Esophagus muscularis mucosa (tissue), 4 donors: ENCODE measurements around the gene FTO. TPM values are rescaled to one million over a fixed set of nuclear protein-coding genes. Genes with fewer than 3 reads are reported as not detected.

Experiments
- DNase-seq: peaks from one replicate; pipeline ENCODE4 v3.0.0-alpha.2; 2017; ENCODE audit errors: extremely low spot score
- H3K27ac ChIP-seq, 4 donors: fragments of 200-600 bp; sonication (generic); replicated peaks in 1 of 4; 1 replicate in 3 of 4; 2 replicates in 1 of 4; pipeline ENCODE4 v1.5.1; 2016 to 2019; ENCODE audit warnings: mild to moderate bottlenecking in 1 of 4
- H3K27me3 ChIP-seq, 4 donors: fragments of 200-600 bp; sonication (generic); one replicate each; pipeline versions ENCODE4 v1.5.1 to v1.6.0; 2016 to 2019
- H3K36me3 ChIP-seq, 4 donors: fragments of 200-600 bp; sonication (generic); one replicate each; pipeline ENCODE4 v1.5.1; 2016 to 2019
- H3K4me1 ChIP-seq, 4 donors: fragments of 200-600 bp; sonication (generic); one replicate each; pipeline ENCODE4 v1.5.1; 2016 to 2019
- H3K4me3 ChIP-seq, 4 donors: fragments of 200-600 bp; sonication (generic); 1 replicate in 2 of 4; 2 replicates in 2 of 4; pipeline ENCODE4 v1.5.1; 2016 to 2019; ENCODE audit warnings: mild to moderate bottlenecking in 4 of 4, moderate library complexity in 1 of 4
- H3K9me3 ChIP-seq, 4 donors: fragments of 200-600 bp; sonication (generic); 1 replicate in 3 of 4; 2 replicates in 1 of 4; pipeline ENCODE4 v1.5.1; 2016 to 2019
- CTCF ChIP-seq, 3 experiments: fragments of 200-600 bp in 2 of 3; fragments of 450-650 bp in 1 of 3; sonication (generic) in 2 of 3; IDR thresholded peaks; one replicate each; pipeline ENCODE4 v1.5.1; 2017 to 2019; ENCODE audit warnings: antibody characterized with exemption in 3 of 3, mild to moderate bottlenecking in 2 of 3, moderate library complexity in 1 of 3
- EP300 ChIP-seq: sonication (generic); formaldehyde crosslinking; IDR thresholded peaks from one replicate; pipeline ENCODE4 v1.6.1; 2017; ENCODE audit warnings: antibody characterized with exemption
- POLR2A ChIP-seq: fragments of 450-650 bp; IDR thresholded peaks from one replicate; pipeline ENCODE4 v1.6.1; 2017; ENCODE audit warnings: antibody characterized with exemption, moderate library complexity, mild to moderate bottlenecking, low read depth
- POLR2AphosphoS5 ChIP-seq, 2 donors: sonication (generic); formaldehyde crosslinking; IDR thresholded peaks; one replicate each; pipeline ENCODE4 v1.6.1; 2017; ENCODE audit warnings: antibody characterized with exemption in 2 of 2
- WGBS: methylation state at CpG from one replicate; pipeline ENCODE4 v1.1.5; 2018; 5-methylcytosine and 5-hydroxymethylcytosine counted together
- intact Hi-C: fragments of 100-400 bp; cut with DNase I; formaldehyde crosslinking; loops from one replicate; pipeline ENCODE4 v1.15.1; 2023
- total RNA-seq, 4 donors: library from RNA; depleted of rRNA; stranded (reverse); fragments of >200 nt; gene quantifications; one replicate each; pipeline versions ENCODE4 v1.1.0 to v1.2.1, GENCODE V29; 2016

The FTO gene
- total RNA-seq, 4 donors from 2014 or later = 101 to 121 (median 112) TPM

GRCh38 chr16:53998966-53999522 is 295.1 kb downstream of the FTO start:
- H3K36me3 ChIP-seq = no peaks in the 10 kb centered on the region
- H3K27me3 ChIP-seq = no peaks in the 10 kb centered on the region
- no peak overlapping the region for H3K27ac ChIP-seq
- H3K4me1 ChIP-seq = peaks cover 0 to 7% (median 0%) of the 10 kb centered on the region in 4 donors
- H3K9me3 ChIP-seq = no peaks in the 10 kb centered on the region
- no peak for TF ChIP-seq POLR2A
- TF ChIP-seq CTCF (IDR thresholded peaks at IDR 0.05) = no peak
- TF ChIP-seq EP300 = no peak
- no peak for TF ChIP-seq POLR2AphosphoS5 (IDR thresholded peaks at IDR 0.05)
- intact Hi-C loops = no loop called here
- H3K4me3 ChIP-seq = no peak overlapping the region
- WGBS = 90% methylated on average over 5 of the region's 5 CpGs
- no peak for DNase-seq

DNA sequence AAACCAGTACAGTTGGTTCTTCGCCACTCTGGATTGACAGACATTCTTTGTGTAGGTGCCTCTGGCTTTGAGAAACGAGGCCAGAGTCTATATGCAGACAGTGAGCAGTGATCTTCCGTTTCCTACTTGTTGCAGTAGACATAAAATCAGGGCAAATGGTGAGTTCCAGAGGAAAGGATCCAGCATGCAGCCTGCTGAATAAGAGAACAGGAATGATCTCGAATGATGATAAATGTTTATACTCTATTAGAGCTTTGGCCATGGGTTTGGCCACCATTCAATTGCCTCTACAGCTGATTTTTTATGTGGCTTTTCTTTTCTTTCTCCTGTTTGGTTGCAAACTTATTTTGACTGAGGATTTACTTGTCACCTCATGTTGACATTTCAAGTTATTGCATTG is 295.9 kb downstream of the FTO start:
- 75% methylated on average over 4 of the region's 4 CpGs for WGBS
- Histone ChIP-seq H3K27me3 (no peaks in the 10 kb centered on the region), H3K36me3 (no peaks in the 10 kb centered on the region), H3K27ac (no peak overlapping the region), H3K4me1 (peaks cover 0 to 7% (median 0%) of the 10 kb centered on the region in 4 donors), H3K4me3 (no peak overlapping the region), H3K9me3 (no peaks in the 10 kb centered on the region)
- DNase-seq = no peak
- intact Hi-C loops = no loop called here
- TF ChIP-seq CTCF (IDR thresholded peaks at IDR 0.05) (no peak), EP300 (no peak), POLR2A (no peak), POLR2AphosphoS5 (IDR thresholded peaks at IDR 0.05) (no peak)

DNA sequence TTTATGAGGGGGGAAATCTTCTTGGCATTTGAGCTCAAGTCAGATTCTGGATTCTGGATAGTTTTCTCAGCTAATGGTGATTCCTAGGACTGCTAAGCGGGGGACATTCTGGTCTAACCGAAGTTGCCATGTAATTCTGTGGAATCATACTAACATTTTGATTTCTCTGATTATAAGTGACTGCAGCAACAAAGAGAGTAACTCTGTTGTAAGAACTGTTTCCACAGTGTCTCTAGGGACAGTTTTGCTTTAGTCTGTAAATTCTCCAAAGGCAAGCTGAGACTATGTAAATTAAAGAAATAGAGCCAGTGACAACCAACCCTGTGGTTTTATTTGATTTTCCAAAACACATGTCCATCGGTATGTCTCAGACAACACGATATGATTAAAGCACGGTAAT is 296.4 kb downstream of the FTO start:
- no peak for DNase-seq
- TF ChIP-seq POLR2AphosphoS5 (IDR thresholded peaks at IDR 0.05) = no peak
- no peak for TF ChIP-seq CTCF (IDR thresholded peaks at IDR 0.05)
- no peak for TF ChIP-seq POLR2A
- TF ChIP-seq EP300 = no peak
- no peaks in the 10 kb centered on the region for H3K27me3 ChIP-seq
- intact Hi-C loops = no loop called here
- peaks cover 0 to 7% (median 0%) of the 10 kb centered on the region in 4 donors for H3K4me1 ChIP-seq
- no peak overlapping the region for H3K4me3 ChIP-seq
- no peaks in the 10 kb centered on the region for H3K36me3 ChIP-seq
- no peaks in the 10 kb centered on the region for H3K9me3 ChIP-seq
- no peak overlapping the region for H3K27ac ChIP-seq
- WGBS = 94% methylated on average over 5 of the region's 5 CpGs

- no peak for DNase-seq
- Histone ChIP-seq H3K27ac (no peak overlapping the region), H3K27me3 (no peaks in the 10 kb centered on the region), H3K9me3 (no peaks in the 10 kb centered on the region), H3K4me1 (no peaks in the 10 kb centered on the region), H3K4me3 (no peak overlapping the region), H3K36me3 (no peaks in the 10 kb centered on the region)
- no peak for TF ChIP-seq CTCF (IDR thresholded peaks at IDR 0.05)
- no peak for TF ChIP-seq EP300
- no peak for TF ChIP-seq POLR2AphosphoS5 (IDR thresholded peaks at IDR 0.05)
- TF ChIP-seq POLR2A = no peak
- intact Hi-C loops = no loop called here
- WGBS = 93% methylated on average over 4 of the region's 4 CpGs
These were observed 302.7 kb downstream of the FTO start for GRCh38 chr16:54006693-54007092.

GRCh38 chr16:54007504-54007903 is 303.5 kb downstream of the FTO start:
- TF ChIP-seq POLR2A = no peak
- no peak for TF ChIP-seq EP300
- no peak for TF ChIP-seq CTCF (IDR thresholded peaks at IDR 0.05)
- TF ChIP-seq POLR2AphosphoS5 (IDR thresholded peaks at IDR 0.05) = no peak
- intact Hi-C loops = no loop called here
- no peak overlapping the region for H3K4me3 ChIP-seq
- H3K36me3 ChIP-seq = no peaks in the 10 kb centered on the region
- 89% methylated on average over 2 of the region's 2 CpGs for WGBS
- no peak overlapping the region for H3K27ac ChIP-seq
- H3K27me3 ChIP-seq = no peaks in the 10 kb centered on the region
- H3K4me1 ChIP-seq = no peaks in the 10 kb centered on the region
- no peak for DNase-seq
- H3K9me3 ChIP-seq = peaks cover 0 to 6% (median 0%) of the 10 kb centered on the region in 4 donors
